Esophagus muscularis mucosa (tissue), 4 donors: Measurements from ENCODE around the gene ZNF827. TPM values are rescaled to one million over a fixed set of nuclear protein-coding genes. Genes with fewer than 3 reads are reported as not detected.

ENCODE experiments used
- DNase-seq: peaks from one replicate; pipeline ENCODE4 v3.0.0-alpha.2; 2017; ENCODE audit errors: extremely low spot score
- H3K27ac ChIP-seq, 4 donors: fragments of 200-600 bp; sonication (generic); replicated peaks in 1 of 4; 1 replicate in 3 of 4; 2 replicates in 1 of 4; pipeline ENCODE4 v1.5.1; 2016 to 2019; ENCODE audit warnings: mild to moderate bottlenecking in 1 of 4
- H3K27me3 ChIP-seq, 4 donors: fragments of 200-600 bp; sonication (generic); one replicate each; pipeline versions ENCODE4 v1.5.1 to v1.6.0; 2016 to 2019
- H3K36me3 ChIP-seq, 4 donors: fragments of 200-600 bp; sonication (generic); one replicate each; pipeline ENCODE4 v1.5.1; 2016 to 2019
- H3K4me1 ChIP-seq, 4 donors: fragments of 200-600 bp; sonication (generic); one replicate each; pipeline ENCODE4 v1.5.1; 2016 to 2019
- H3K4me3 ChIP-seq, 4 donors: fragments of 200-600 bp; sonication (generic); 1 replicate in 2 of 4; 2 replicates in 2 of 4; pipeline ENCODE4 v1.5.1; 2016 to 2019; ENCODE audit warnings: mild to moderate bottlenecking in 4 of 4, moderate library complexity in 1 of 4
- H3K9me3 ChIP-seq, 4 donors: fragments of 200-600 bp; sonication (generic); 1 replicate in 3 of 4; 2 replicates in 1 of 4; pipeline ENCODE4 v1.5.1; 2016 to 2019
- CTCF ChIP-seq, 3 experiments: fragments of 200-600 bp in 2 of 3; fragments of 450-650 bp in 1 of 3; sonication (generic) in 2 of 3; IDR thresholded peaks; one replicate each; pipeline ENCODE4 v1.5.1; 2017 to 2019; ENCODE audit warnings: antibody characterized with exemption in 3 of 3, mild to moderate bottlenecking in 2 of 3, moderate library complexity in 1 of 3
- EP300 ChIP-seq: sonication (generic); formaldehyde crosslinking; IDR thresholded peaks from one replicate; pipeline ENCODE4 v1.6.1; 2017; ENCODE audit warnings: antibody characterized with exemption
- POLR2A ChIP-seq: fragments of 450-650 bp; IDR thresholded peaks from one replicate; pipeline ENCODE4 v1.6.1; 2017; ENCODE audit warnings: antibody characterized with exemption, moderate library complexity, mild to moderate bottlenecking, low read depth
- POLR2AphosphoS5 ChIP-seq, 2 donors: sonication (generic); formaldehyde crosslinking; IDR thresholded peaks; one replicate each; pipeline ENCODE4 v1.6.1; 2017; ENCODE audit warnings: antibody characterized with exemption in 2 of 2
- WGBS: methylation state at CpG from one replicate; pipeline ENCODE4 v1.1.5; 2018; 5-methylcytosine and 5-hydroxymethylcytosine counted together
- intact Hi-C: fragments of 100-400 bp; cut with DNase I; formaldehyde crosslinking; loops from one replicate; pipeline ENCODE4 v1.15.1; 2023
- total RNA-seq, 4 donors: library from RNA; depleted of rRNA; stranded (reverse); fragments of >200 nt; gene quantifications; one replicate each; pipeline versions ENCODE4 v1.1.0 to v1.2.1, GENCODE V29; 2016

The ZNF827 gene
- total RNA-seq, 4 donors from 2014 or later = 11.1 to 27.2 (median 19.0) TPM

- intact Hi-C loops = loop anchor here (2.0 to 10.0 kb wide), 3 partner anchors 207 to 585 kb away; partner anchors contain the start of genes MMAA and SLC10A7
- TF ChIP-seq POLR2A = no peak
- no peak for TF ChIP-seq POLR2AphosphoS5 (IDR thresholded peaks at IDR 0.05)
- no peak for TF ChIP-seq CTCF (IDR thresholded peaks at IDR 0.05)
- TF ChIP-seq EP300 = no peak
These were observed 1.2 kb upstream of the ZNF827 start for GRCh38 chr4:145939856-145940255.

GRCh38 chr4:145939441-145939750 lies 773 bp upstream of the ZNF827 start:
- H3K9me3 ChIP-seq = no peaks in the 10 kb centered on the region
- no peaks in the 10 kb centered on the region for H3K27me3 ChIP-seq
- intact Hi-C loops = loop anchor here (2.0 to 10.0 kb wide), 3 partner anchors 207 to 585 kb away; partner anchors contain the start of genes MMAA and SLC10A7
- H3K4me3 ChIP-seq = peak overlapping the region in 2 of 4 donors; percentile 71 to 81
- H3K27ac ChIP-seq = peak overlapping the region in 3 of 4 donors; percentile 89 to 96 (median 95)
- no peak for DNase-seq
- peaks cover 12 to 27% (median 26%) of the 10 kb centered on the region in 4 donors for H3K4me1 ChIP-seq
- WGBS = 42% methylated on average over 2 of the region's 2 CpGs
- TF ChIP-seq POLR2AphosphoS5 (IDR thresholded peaks at IDR 0.05) (no peak), EP300 (no peak), CTCF (IDR thresholded peaks at IDR 0.05) (no peak), POLR2A (no peak)
- H3K36me3 ChIP-seq = no peaks in the 10 kb centered on the region

More at GRCh38 chr4:145939856-145940255, 1.2 kb upstream of the ZNF827 start:
- Histone ChIP-seq H3K36me3 (no peaks in the 10 kb centered on the region), H3K27me3 (no peaks in the 10 kb centered on the region), H3K4me3 (no peak overlapping the region), H3K4me1 (peaks cover 10 to 23% (median 22%) of the 10 kb centered on the region in 4 donors), H3K9me3 (no peaks in the 10 kb centered on the region), H3K27ac (peak overlapping the region in 1 of 4 donors; percentile 89)
- no peak for DNase-seq

GRCh38 chr4:145937971-145938611 lies 532 bp downstream of the ZNF827 start:
- Histone ChIP-seq H3K27ac (peak overlapping the region; percentile 89 to 96 (median 96)), H3K9me3 (no peaks in the 10 kb centered on the region), H3K4me1 (peaks cover 15 to 41% (median 33%) of the 10 kb centered on the region in 4 donors), H3K4me3 (peak overlapping the region; percentile 71 to 91 (median 84)), H3K36me3 (no peaks in the 10 kb centered on the region), H3K27me3 (no peaks in the 10 kb centered on the region)
- 2% methylated on average over 18 of the region's 18 CpGs for WGBS
- DNase-seq = no peak
- intact Hi-C loops = loop anchor here (2.0 to 10.0 kb wide), 4 partner anchors 51 to 587 kb away; partner anchors contain the start of genes MMAA and SLC10A7
- TF ChIP-seq POLR2AphosphoS5 (IDR thresholded peaks at IDR 0.05) (no peak), POLR2A (no peak), CTCF (IDR thresholded peaks at IDR 0.05) (no peak), EP300 (no peak)

GRCh38 chr4:145936997-145937901 lies 1.4 kb downstream of the ZNF827 start:
- Histone ChIP-seq H3K36me3 (no peaks in the 10 kb centered on the region), H3K27ac (peak overlapping the region; percentile 89 to 96 (median 96)), H3K27me3 (no peaks in the 10 kb centered on the region), H3K4me3 (peak overlapping the region; percentile 71 to 91 (median 84)), H3K9me3 (no peaks in the 10 kb centered on the region), H3K4me1 (peaks cover 15 to 46% (median 33%) of the 10 kb centered on the region in 4 donors)
- intact Hi-C loops = loop anchor here (2.0 to 10.0 kb wide), 3 partner anchors 50 to 588 kb away; partner anchors contain the start of genes MMAA and SLC10A7
- no peak for TF ChIP-seq EP300
- TF ChIP-seq POLR2A = no peak
- TF ChIP-seq CTCF (IDR thresholded peaks at IDR 0.05) = no peak
- TF ChIP-seq POLR2AphosphoS5 (IDR thresholded peaks at IDR 0.05) = peak; percentile 33 to 36
- 2% methylated on average over 49 of the region's 95 CpGs for WGBS
- DNase-seq = peak; percentile 92
